HG03378 (cell line): Measurements from ENCODE around the gene LIPE.

Experiments used
- ATAC-seq: cut with Tn5 transposase; IDR thresholded peaks from one replicate; pipeline ENCODE4 v1.9.1; 2021; ENCODE audit warnings: mild to moderate bottlenecking, moderate library complexity; ENCODE audit not compliant: unreplicated experiment

The LIPE gene

GRCh38 chr19:42412661-42413076 lies 14.5 kb downstream of the LIPE start:
- ATAC-seq = no peak

- no peak for ATAC-seq
Observed at GRCh38 chr19:42412227-42412626, 15.0 kb downstream of the LIPE start.

- ATAC-seq = no peak
Observed at GRCh38 chr19:42411581-42412178, 15.5 kb downstream of the LIPE start.

- no peak for ATAC-seq
Observed at GRCh38 chr19:42410371-42410770, 16.8 kb downstream of the LIPE start.

- no peak for ATAC-seq
Observed at GRCh38 chr19:42409477-42409876, 17.7 kb downstream of the LIPE start.

- no peak for ATAC-seq
Observed at GRCh38 chr19:42407816-42408175, 19.4 kb downstream of the LIPE start.

GRCh38 chr19:42407085-42407815 lies 19.9 kb downstream of the LIPE start:
- ATAC-seq = no peak

- no peak for ATAC-seq
Observed at GRCh38 chr19:42406111-42406510, 21.1 kb downstream of the LIPE start.

- ATAC-seq = no peak
Observed at GRCh38 chr19:42403586-42403985, 23.6 kb downstream of the LIPE start.

- no peak for ATAC-seq
Observed at GRCh38 chr19:42402376-42403116, 24.6 kb downstream of the LIPE start.

GRCh38 chr19:42401365-42402303 lies 25.6 kb downstream of the LIPE start:
- ATAC-seq = no peak

GRCh38 chr19:42400404-42400803 lies 26.8 kb downstream of the LIPE start:
- ATAC-seq = no peak

GRCh38 chr19:42397263-42398166 lies 29.7 kb downstream of the LIPE start:
- ATAC-seq = no peak

- ATAC-seq = peak; percentile 93
Observed at GRCh38 chr19:42396381-42397262, 30.6 kb downstream of the LIPE start.

- no peak for ATAC-seq
Observed at GRCh38 chr19:42394751-42395150, 32.4 kb downstream of the LIPE start.

GRCh38 chr19:42392165-42392564 lies 35.0 kb downstream of the LIPE start:
- no peak for ATAC-seq

- no peak for ATAC-seq
Observed at GRCh38 chr19:42389899-42390298, 37.3 kb downstream of the LIPE start, which contains the start of gene CNFN. CNFN (minus strand) TSS chr19:42390297; CDS start chr19:42389037, 1,260 bp downstream.

- ATAC-seq = no peak
Observed at GRCh38 chr19:42388851-42389489, 38.2 kb downstream of the LIPE start.
